ENCODE measurements around the gene TKT. TPM values are rescaled to one million over a fixed set of nuclear protein-coding genes. Genes with fewer than 3 reads are reported as not detected.
A peak's percentile ranks its signal among the peaks of the same experiment; 100 is the strongest.

TKT gene
- total RNA-seq, 2 donors from 2014 or later, result 123 to 125 TPM

DNA sequence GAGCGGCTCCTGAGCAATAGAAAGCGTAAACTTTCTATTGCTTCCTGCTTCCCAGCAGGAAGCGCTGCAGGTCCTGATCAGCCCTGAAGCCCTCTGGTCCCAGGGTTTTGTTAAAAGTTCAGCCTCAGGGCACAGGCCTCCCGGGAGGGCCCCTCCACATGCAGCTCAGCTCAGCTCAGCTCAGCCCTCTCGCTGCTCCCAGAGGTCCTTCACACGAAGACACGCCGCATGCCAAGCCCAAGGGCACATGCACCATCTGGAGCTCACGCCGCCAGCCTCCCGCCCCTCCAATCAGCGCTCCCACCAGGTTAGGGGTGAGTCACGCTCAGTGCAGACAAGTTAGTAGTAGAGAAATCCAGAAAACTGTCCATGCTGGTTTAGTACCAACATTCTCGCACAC, 12.7 kb downstream of the TKT start:
- intact Hi-C loops (cut with DNase I), result no loop called here
- no peak for DNase-seq (ENCODE audit: low spot score)

DNA sequence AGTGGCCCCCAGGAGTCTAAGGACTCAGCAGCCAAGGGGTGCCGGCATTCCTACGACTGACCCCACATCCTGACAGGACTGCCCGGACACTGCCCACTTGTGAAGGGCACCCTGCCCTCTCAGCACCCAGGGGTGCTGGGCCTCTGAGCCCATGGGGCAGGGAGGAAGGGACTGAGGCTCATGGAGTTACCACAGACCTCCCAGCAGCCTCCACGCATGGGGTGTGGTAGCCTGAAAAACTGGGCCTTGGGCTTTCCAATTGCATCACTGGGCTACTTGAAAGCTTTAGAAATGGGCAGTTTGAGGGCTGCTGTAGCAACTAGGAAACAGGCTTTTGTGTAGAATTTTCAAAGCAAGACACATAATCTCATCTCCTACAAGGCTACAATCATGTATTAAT, 13.2 kb downstream of the TKT start:
- peak; percentile 69 for DNase-seq (ENCODE audit: low spot score)
- intact Hi-C loops (cut with DNase I), result no loop called here

DNA sequence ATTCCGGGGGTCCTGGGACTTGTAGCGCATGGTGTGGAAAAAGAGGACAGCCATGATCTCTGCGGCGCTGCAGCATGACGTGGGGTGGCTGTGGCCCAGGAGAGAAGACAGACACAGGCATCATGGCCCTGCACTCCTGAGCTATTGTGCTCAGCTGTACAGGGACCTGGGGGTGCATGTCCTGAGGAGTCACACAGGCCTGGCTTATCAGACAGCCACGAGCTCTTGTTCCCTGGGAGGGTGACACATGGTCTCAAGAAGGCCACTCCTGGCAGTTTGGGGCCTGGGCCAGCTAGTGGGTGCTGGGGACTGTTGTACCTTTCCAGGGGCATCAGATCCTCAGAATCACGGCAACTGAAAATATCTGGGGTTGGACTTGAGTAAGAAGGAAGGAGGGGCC, 13.7 kb downstream of the TKT start:
- DNase-seq (ENCODE audit: low spot score), result peak; percentile 79
- intact Hi-C loops (cut with DNase I), result no loop called here

DNA sequence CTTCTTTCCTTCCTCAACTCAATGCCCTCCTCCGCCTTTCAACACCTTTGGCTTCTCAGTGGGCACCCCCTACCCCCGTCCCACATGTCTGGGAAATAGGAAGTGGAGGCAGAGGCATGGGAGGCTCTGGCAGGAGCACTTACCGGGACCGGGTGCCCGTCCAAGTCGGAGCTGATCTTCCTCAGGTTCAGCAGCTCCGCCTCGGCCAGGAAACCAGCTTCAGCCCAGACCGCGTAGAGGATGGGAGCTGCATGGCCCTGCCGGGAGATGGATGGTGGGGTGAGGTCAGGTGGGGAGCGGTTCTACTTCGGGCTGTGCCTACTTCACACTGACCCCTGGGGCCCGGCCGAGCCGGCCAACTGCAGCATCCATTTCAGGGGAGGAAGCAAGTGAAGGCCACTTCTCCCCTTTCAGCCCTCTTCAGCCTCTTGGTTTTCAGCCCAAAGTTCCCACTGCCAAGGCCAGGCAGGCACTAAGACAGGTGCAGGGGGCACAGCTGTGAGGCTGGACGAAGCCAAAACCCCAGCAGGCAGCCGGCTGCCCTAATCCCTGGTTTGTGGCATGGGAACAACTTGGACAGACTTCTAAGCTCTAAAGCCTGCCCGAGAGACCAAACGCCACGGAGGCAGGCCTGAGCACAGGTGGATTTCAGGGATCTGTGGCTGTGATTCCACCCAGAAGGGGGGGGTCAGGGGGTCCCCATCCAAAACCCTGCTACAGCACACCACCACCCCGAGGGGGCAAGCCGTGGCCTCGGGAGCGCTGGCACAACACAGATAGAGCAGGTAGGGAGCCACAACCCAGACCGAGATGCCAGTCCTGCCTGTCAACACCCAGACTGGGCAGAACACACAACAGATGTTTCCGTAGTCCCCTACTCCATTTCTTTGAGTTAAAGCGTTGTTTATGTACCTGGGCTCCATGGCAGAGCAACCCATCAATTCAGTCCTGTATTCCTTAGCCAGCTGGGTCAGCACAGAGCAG, 14.5 kb downstream of the TKT start:
- intact Hi-C loops (cut with DNase I), result no loop called here
- DNase-seq (ENCODE audit: low spot score), result no peak

DNA sequence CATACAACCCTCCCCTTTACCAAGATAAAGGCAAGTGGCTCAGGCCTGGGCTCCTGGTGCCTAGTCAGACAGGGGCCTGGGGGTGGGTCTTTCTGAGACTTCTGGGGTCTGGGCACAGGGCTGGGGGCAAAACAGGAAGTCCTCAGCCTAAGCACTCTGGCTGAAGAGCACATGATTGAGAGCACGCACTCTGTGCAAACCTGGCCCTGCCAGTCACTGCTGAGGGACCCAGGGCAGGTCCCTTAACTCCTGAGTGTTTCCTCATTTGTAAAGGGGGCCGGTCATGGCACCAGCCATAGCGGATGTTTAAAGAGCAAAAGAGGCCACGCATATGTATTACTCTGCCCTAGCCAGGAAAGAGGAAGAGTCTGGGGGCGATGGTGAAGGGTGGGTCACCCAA, 16.0 kb downstream of the TKT start:
- intact Hi-C loops (cut with DNase I), result no loop called here
- no peak for DNase-seq (ENCODE audit: low spot score)

DNA sequence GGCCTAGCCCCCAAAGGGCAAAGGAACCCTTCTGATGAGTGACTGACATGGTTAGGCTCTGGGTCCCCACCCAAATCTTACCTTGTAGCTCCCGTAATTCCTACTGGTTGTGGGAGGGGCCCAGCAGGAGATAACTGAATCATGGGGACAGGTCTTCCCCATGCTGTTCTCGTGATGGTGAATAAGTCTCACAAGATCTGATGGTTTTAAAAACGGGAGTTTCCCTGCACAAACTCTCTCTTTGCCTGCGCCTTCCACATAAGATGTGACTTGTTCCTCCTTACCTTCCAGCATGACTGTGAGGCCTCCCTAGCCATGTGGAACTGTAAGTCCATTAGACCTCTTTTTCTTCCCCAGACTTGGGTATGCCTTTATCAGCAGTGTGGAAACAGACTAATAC, 16.9 kb downstream of the TKT start:
- intact Hi-C loops (cut with DNase I), result no loop called here
- DNase-seq (ENCODE audit: low spot score), result no peak

DNA sequence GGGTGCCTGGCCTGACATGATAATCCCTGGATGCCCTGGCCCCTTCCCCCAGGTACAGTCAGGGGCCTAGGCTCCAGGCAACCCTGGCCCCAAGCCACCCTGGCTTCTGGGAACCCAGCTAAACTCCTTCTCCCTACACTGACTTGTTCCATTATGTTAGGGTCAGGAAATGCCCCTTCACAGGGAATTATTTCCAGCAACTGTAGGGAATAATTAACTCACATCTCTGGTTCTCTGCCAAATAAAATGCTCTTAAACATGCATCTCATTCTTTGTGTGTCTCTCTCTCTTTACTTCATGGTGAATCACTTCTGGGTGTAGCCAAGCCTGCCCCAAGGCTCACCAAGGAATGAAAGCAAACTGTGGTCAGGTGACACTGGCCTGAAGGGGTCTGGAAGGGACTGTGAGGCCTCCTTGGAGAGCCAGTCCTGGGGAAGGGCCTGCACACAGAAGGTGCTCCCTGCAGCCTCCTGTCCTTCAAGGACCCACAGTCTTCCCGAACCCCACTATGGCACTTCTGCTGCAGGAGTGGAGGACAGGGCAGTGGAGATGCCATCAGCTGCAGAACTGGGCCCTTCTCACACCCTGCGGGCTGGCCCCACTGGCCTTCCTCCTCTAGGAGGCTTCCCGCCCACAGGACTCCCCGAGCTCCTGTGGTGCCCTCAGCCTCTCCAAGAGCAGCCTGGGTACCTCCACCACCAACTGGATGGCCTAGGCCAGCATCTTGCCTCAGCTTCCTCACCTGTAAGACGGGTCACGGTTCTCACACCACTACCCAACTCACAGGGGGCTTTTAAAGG, 17.6 kb downstream of the TKT start:
- peak; percentile 77 for DNase-seq (ENCODE audit: low spot score)
- intact Hi-C loops (cut with DNase I), result no loop called here

DNA sequence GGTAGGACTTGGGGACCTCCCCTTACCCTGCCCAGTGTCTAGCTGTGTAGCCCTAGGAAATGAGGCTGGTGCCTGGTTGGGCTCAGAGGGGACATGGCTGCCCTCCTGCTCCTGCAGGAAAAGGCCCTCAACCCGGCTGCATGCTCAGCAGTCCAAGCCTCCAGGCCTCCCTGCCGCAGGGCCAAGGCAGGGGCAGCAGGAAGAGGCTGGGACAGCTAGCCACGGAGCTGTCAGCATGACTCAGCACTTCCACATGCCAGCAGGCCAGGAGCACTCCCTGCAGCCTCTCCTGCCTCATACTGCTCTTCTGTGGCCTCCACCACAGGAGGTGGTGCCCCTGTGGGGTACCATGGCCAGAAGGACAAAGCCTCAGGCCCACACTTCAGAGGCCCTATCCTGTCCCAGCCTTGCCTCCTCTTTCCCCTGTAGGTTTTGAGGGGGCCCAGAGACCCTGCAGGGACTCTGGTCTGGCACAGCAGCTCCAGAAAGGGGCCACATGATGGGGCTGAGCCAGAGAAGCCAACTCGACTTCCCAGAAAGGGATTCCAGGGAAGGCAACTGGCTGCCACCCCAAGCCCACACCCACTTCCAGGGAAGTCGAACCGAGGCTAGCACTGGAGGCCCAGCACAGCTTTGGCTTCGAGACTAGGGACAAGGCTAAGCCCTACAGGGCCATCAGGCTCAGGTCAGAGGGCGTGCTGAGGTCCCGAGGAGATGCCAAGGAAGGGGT, 19.5 kb downstream of the TKT start:
- DNase-seq (ENCODE audit: low spot score), result peak; percentile 92
- intact Hi-C loops (cut with DNase I), result no loop called here

DNA sequence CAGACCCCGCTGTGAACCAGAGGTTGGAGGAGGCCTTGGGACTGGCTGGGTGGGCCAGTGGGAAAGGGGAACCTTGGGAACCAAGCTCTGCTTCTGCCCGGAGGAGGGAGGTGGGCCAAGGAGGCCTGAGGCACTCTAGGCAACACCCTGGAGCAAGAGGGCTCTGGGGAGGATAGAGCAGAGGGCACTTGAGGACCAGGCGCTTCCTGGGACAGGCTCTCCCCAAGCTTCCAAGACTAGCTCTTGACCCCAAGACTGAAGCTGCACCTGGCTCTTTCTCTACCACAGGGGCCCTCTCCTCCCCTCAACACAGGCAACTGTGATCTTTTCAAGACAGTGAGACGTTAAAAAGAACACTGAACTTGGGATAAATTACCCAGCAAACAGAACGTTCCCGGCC, 20.3 kb downstream of the TKT start:
- intact Hi-C loops (cut with DNase I), result no loop called here
- DNase-seq (ENCODE audit: low spot score), result peak; percentile 59

DNA sequence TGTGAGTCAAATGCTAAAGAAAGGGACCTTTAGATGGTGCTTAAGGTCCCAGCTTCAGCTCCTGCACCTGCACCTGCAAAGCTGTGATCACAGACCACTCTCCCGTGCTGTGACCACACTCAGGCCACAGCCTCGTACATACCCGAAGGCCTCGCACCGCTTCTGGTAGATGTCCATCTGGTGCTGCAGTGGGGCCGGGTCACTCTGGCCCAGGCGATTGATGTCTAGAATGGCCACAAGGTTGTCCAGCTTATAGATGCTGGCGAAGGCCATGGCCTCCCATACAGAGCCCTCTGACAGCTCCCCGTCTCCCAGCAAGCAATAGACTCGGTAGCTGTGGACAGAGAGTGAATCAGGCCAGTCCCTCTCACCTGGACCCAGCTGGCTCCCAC, 21.0 kb downstream of the TKT start:
- no peak for DNase-seq (ENCODE audit: low spot score)
- intact Hi-C loops (cut with DNase I), result no loop called here

DNA sequence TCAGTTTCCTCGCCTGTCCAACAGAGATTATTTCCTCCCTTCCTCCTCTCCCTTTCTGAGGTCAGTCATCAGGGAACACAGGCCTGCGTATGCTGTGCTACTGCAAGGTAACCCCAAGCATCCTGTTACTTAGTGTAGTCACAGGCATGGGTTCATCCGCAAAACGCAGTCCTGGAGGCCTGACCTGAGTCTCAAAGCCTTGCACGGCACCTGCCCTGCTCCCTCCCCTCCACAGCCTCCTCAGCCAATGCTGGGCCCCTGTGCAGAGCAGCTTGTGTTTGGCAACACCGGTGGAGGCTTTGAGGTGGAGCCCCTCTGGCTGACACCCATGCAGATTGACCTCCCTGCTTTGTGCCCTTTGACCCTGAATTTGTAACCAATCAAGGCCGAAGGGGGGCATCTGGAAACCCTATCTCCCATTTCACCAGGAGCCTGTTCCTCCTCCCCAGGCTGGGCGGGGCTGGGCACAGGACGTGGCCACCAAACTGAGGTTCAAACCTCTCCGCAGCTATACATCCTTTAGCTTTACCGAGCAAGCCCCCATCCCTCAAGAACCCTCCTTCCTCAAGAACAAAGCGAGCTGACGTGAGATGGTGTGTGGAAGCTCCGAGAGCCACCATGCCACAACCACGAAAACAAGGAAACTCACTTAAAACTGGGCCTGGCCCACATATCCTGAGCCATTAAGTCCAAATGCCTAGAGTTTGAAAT, 21.5 kb downstream of the TKT start:
- DNase-seq (ENCODE audit: low spot score), result no peak
- intact Hi-C loops (cut with DNase I), result no loop called here

DNA sequence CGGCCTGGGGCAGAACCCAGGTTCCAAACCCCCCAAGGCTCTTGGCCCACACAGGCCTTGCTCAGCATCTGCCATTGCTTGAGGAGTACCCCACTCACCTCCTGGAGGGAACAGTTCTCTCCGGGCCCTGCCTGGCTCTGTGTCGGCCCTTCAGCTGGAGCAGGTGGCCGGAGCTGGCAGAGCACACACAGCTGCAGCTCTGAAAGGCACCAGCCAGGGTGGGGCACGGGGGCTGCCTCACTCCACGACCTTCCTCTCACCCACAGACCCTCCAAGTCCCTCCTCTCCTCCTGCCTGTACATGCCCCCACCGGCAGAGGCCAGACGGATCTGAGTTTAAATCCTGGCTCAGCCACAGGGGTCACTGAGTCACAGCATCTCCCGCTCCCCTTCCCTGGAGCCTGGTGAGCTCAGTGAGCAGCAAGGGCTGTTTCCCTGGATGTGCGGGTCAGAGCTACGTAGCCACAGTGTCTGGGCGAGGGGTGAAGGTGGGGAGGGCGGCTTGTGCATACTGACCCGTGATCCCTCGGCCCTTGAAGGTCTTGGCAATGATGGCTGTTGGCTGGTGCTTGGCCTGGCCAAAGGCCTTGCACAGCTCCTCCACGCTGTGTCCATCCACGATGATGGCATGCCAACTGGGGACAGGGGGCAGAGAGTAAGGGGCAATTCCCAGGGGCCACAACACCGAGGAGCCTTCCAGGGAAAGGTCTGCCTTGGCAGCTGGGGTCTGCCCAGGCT, 23.0 kb downstream of the TKT start:
- intact Hi-C loops (cut with DNase I), result no loop called here
- peak; percentile 76 for DNase-seq (ENCODE audit: low spot score)

DNA sequence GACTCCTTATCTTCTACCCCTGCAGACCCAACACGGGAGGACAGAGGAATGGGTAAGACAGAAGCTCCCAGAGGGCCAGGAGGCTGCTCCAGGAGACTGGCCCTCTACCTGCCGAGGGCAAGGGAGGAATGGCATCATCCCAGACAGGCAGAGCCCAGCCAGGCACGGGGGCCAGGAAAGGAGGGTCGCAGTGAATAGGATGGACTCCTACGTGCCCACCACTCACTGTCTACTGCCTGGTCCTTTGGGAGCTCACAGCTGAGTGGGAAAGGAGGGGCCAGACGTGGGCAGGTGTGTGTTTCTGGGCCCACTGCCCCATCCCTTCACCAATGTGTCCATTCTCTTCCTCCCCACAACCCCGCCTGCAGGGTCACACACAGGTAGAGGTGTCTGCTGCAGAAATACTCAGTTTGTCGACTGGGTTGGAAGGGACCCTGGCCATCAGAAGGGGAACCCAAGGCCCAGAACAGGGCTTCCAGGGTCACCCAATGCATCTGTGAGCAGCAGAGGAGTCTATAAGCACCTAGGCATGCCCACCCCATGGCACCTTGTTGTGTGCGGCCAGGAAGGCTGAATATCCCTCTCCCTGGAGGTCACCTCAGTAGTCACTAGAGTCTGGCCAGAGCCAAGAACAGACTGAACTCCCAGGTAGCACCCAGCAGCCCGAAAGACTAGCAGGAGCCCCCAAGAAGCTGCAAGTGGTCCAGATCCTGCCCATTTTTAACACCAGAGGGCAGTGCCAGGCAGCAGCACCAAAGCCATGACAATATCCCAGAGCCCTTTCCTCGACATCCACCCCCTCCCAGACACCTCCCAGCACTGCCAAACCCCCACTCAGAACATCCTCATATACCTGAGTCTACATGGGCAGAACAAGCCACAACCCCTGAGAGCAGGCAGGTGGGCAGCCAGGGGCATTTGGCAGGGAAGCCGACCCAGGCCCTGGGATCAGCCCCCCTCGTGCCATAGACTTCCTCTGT, 24.0 kb downstream of the TKT start:
- DNase-seq (ENCODE audit: low spot score), result peak; percentile 58
- intact Hi-C loops (cut with DNase I), result no loop called here

DNA sequence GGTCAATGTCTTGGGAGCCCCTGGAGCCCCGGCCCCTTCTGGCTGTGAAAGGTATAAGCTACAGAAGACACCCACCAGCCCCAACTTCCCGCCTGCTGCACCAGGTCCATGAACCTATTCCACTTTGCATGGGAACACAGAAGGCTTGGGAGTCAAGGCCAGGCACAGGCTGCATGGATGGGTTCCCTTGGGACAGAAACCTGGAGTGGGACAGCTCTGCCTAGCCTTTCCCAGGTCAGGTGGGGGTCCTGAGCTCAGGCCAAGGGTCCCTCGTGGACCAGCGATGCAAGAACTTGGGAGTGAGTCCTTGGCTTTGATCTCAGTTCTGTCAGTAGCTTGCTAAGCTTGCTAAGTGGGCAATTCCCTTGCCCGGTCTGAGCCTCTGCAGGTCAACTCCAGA, 25.0 kb downstream of the TKT start:
- peak; percentile 36 for DNase-seq (ENCODE audit: low spot score)
- intact Hi-C loops (cut with DNase I), result no loop called here

DNA sequence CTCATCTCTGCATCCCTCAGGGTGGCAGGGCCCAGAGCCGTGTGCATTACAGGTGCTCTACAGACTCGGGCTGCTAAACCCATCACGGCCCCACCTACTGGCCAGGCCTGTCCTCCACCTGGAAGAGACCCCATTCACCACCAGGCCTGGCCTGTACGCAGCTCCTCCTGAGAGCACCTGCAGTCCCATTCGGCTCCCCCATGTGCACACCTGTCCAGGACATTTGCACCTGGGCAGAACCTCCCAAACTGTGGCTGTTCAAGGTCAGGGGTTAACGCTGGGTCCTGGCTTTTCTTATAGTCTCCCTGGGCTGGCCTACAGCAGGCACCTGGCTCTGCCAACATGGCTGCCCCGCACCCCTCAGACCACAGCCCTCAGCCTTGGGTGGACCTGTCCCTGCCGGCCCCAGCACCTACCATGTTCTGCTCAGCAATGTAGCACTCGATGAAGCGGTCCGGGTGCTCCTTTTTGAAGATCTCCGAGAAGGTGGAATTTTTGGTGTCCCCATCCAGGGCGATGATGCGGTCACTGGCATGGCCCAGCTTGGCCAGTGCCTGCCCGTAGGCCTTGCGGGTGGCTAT, 25.7 kb downstream of the TKT start:
- peak; percentile 77 for DNase-seq (ENCODE audit: low spot score)

DNA sequence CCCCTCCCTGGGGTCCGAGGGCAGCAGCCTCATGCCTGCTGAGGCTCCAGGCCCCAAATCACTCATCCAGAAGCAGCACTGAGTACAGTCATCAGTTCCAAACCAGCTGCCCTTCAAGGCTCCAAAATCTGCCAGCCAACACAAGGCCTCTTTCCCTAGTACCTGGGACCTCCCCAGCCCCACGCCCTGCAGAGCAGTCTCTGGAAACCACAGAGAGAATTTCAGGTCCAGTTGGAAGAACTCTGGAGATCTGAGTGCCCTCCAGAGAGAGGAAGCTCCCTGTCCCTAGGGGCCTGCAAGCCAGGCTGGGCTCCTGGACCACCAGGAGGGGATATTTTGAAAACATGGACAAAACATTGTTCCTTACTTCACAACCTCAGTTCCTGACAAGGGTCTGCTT, 26.2 kb downstream of the TKT start:
- intact Hi-C loops (cut with DNase I), result no loop called here
- peak; percentile 68 for DNase-seq (ENCODE audit: low spot score)

More for the DNA sequence above, 25.7 kb downstream of the TKT start:
- intact Hi-C loops (cut with DNase I), result no loop called here

DNA sequence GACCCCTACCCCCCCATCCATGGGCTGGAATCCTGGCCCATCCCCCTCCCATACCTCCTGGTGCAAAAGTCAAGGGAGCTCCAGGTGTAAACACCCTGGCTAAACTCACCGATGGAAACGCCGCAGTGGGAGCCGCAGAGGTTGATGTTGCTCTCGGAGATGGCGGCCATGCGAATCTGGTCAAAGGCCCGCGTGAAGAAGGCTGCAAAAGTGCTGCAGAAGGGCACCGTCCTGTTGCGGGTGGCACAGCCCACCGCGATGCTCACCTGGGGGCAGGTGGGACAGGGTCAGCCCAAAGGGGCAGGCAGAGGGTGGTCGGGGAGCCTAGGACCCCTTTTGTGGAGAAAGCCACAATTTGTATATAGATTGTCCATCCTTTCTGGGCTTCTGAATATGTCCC, 26.7 kb downstream of the TKT start:
- intact Hi-C loops (cut with DNase I), result no loop called here

More for the DNA sequence above, 26.7 kb downstream of the TKT start:
- DNase-seq (ENCODE audit: low spot score), result peak; percentile 67
